Testis (tissue), 2 donors: ENCODE results near the gene SNX2.

Experiments used
- CTCF ChIP-seq, 3 experiments: fragments of 450-650 bp in 2 of 3; fragments of 200-600 bp in 1 of 3; sonication (generic) in 1 of 3; IDR thresholded peaks; one replicate each; pipeline ENCODE4 v1.5.1; 2016 to 2019; ENCODE audit warnings: antibody characterized with exemption in 3 of 3, mild to moderate bottlenecking in 2 of 3, moderate library complexity in 1 of 3
- POLR2A ChIP-seq: fragments of 450-650 bp; IDR thresholded peaks from one replicate; pipeline ENCODE4 v1.6.1; 2017; ENCODE audit warnings: antibody characterized with exemption, mild to moderate bottlenecking, moderate library complexity

- TF ChIP-seq POLR2A (no peak), CTCF (IDR thresholded peaks at IDR 0.05) (no peak)
Measured at GRCh38 chr5:122842016-122842580, 67.2 kb downstream of the SNX2 start.
